ENCODE data around the gene TIPARP. TPM values are rescaled to one million over a fixed set of nuclear protein-coding genes. Genes with fewer than 3 reads are reported as not detected.

Gene TIPARP
- total RNA-seq, 2 experiments from 2014 or later = 10.0 to 13.4 TPM

- no peak for TF ChIP-seq CTCF (conservative IDR thresholded peaks at IDR 0.05; ENCODE audit: low read length)
- TF ChIP-seq EZH2phosphoT487 (IDR thresholded peaks at IDR 0.05; ENCODE audit: borderline replicate concordance, low read depth, low read length) = no peak
- H3K9me2 ChIP-seq (ENCODE audit: insufficient read depth, low read length) = no peaks in the 10 kb centered on the region
- no peaks in the 10 kb centered on the region for H3K79me2 ChIP-seq (ENCODE audit: insufficient read depth, low read depth, low read length)
- no peak overlapping the region for H3K4me3 ChIP-seq (ENCODE audit: low read depth, low read length, poor library complexity, severe bottlenecking)
- no peaks in the 10 kb centered on the region for H3K9me3 ChIP-seq (ENCODE audit: low read length)
- no peaks in the 10 kb centered on the region for H3K4me1 ChIP-seq (ENCODE audit: insufficient read depth, low read length, poor library complexity, severe bottlenecking)
- ChIA-PET POLR2A (interaction anchor here (0.5 to 1.0 kb wide), 3 partner anchors 14 to 53 kb away, joined by 3 to 4 read pairs (median 3); no protein-coding TSS in a partner anchor), CTCF (ENCODE audit: unreplicated experiment) (no interaction called here)
- H4K20me1 ChIP-seq (ENCODE audit: insufficient read depth, low read length) = no peaks in the 10 kb centered on the region
- no peak for DNase-seq (ENCODE audit: low spot score)
- no TSS peak for BruUV-seq (replicated peaks)
- no peak overlapping the region for H2AFZ ChIP-seq (ENCODE audit: low read length)
- no peaks in the 10 kb centered on the region for H3K36me3 ChIP-seq (ENCODE audit: insufficient read depth, low read length)
- no peak overlapping the region for H3K27ac ChIP-seq (ENCODE audit: low read depth, low read length, poor library complexity, severe bottlenecking)
- intact Hi-C loops (cut with micrococcal nuclease; ENCODE audit: unreplicated experiment) = no loop called here
- H3K4me2 ChIP-seq (ENCODE audit: low read length) = no peak overlapping the region
Observed at GRCh38 chr3:156721687-156722618, 47.6 kb downstream of the TIPARP start.

- no peak for DNase-seq (ENCODE audit: low spot score)
- Histone ChIP-seq H3K79me2 (ENCODE audit: insufficient read depth, low read depth, low read length) (no peaks in the 10 kb centered on the region), H3K27ac (ENCODE audit: low read depth, low read length, poor library complexity, severe bottlenecking) (no peak overlapping the region), H4K20me1 (ENCODE audit: insufficient read depth, low read length) (no peaks in the 10 kb centered on the region), H3K9me3 (ENCODE audit: low read length) (no peaks in the 10 kb centered on the region), H3K36me3 (ENCODE audit: insufficient read depth, low read length) (no peaks in the 10 kb centered on the region), H3K4me1 (ENCODE audit: insufficient read depth, low read length, poor library complexity, severe bottlenecking) (no peaks in the 10 kb centered on the region), H3K9me2 (ENCODE audit: insufficient read depth, low read length) (no peaks in the 10 kb centered on the region), H3K4me3 (ENCODE audit: low read depth, low read length, poor library complexity, severe bottlenecking) (no peak overlapping the region), H2AFZ (ENCODE audit: low read length) (no peak overlapping the region), H3K4me2 (ENCODE audit: low read length) (no peak overlapping the region)
- intact Hi-C loops (cut with micrococcal nuclease; ENCODE audit: unreplicated experiment) = no loop called here
- BruUV-seq (replicated peaks) = no TSS peak
- ChIA-PET CTCF (ENCODE audit: unreplicated experiment) (no interaction called here), POLR2A (interaction anchor here (0.6 kb wide), 1 partner anchor 135 kb away, joined by 3 read pairs; no protein-coding TSS in a partner anchor)
- TF ChIP-seq CTCF (conservative IDR thresholded peaks at IDR 0.05; ENCODE audit: low read length) (no peak), EZH2phosphoT487 (IDR thresholded peaks at IDR 0.05; ENCODE audit: borderline replicate concordance, low read depth, low read length) (no peak)
Observed at GRCh38 chr3:156723182-156723619, 48.8 kb downstream of the TIPARP start.

GRCh38 chr3:156725682-156726081 lies 51.3 kb downstream of the TIPARP start:
- no peak for TF ChIP-seq CTCF (conservative IDR thresholded peaks at IDR 0.05; ENCODE audit: low read length)
- ChIA-PET CTCF (ENCODE audit: unreplicated experiment) (no interaction called here), POLR2A (no interaction called here)
- intact Hi-C loops (cut with micrococcal nuclease; ENCODE audit: unreplicated experiment) = no loop called here
- Histone ChIP-seq H3K79me2 (ENCODE audit: insufficient read depth, low read depth, low read length) (no peaks in the 10 kb centered on the region), H3K4me2 (ENCODE audit: low read length) (no peak overlapping the region), H3K4me1 (ENCODE audit: insufficient read depth, low read length, poor library complexity, severe bottlenecking) (no peaks in the 10 kb centered on the region), H4K20me1 (ENCODE audit: insufficient read depth, low read length) (no peaks in the 10 kb centered on the region), H3K36me3 (ENCODE audit: insufficient read depth, low read length) (no peaks in the 10 kb centered on the region), H3K9me3 (ENCODE audit: low read length) (no peaks in the 10 kb centered on the region), H3K9me2 (ENCODE audit: insufficient read depth, low read length) (no peaks in the 10 kb centered on the region), H2AFZ (ENCODE audit: low read length) (no peak overlapping the region), H3K27ac (ENCODE audit: low read depth, low read length, poor library complexity, severe bottlenecking) (no peak overlapping the region), H3K4me3 (ENCODE audit: low read depth, low read length, poor library complexity, severe bottlenecking) (no peak overlapping the region)
- BruUV-seq (replicated peaks) = no TSS peak
- no peak for DNase-seq (ENCODE audit: low spot score)

All from OCI-LY7 (cell line).